GM12878 (cell line): ENCODE measurements around the gene FAM229A.

Experiments used
- HDAC2 ChIP-seq: fragments of 200-600 bp; sonication (generic); IDR thresholded peaks from 2 replicates; pipeline ENCODE4 v1.6.1; 2017
- POLR2AphosphoS5 ChIP-seq: IDR thresholded peaks from 2 replicates; pipeline ENCODE4 v1.6.1; 2011; ENCODE audit warnings: mild to moderate bottlenecking, low read length, inconsistent platforms
- RB1 ChIP-seq: fragments of 450-650 bp; formaldehyde crosslinking; IDR thresholded peaks from 2 replicates; pipeline ENCODE4 v1.6.1; 2017; ENCODE audit warnings: mild to moderate bottlenecking, borderline replicate concordance
- SMC3 ChIP-seq: IDR thresholded peaks from 2 replicates; pipeline ENCODE4 v1.6.1; 2011; ENCODE audit warnings: low read length, improper control_type of control experiment, borderline replicate concordance
- SP1 ChIP-seq: IDR thresholded peaks from one replicate; pipeline ENCODE4 v1.6.1; 2011; ENCODE audit warnings: low read depth, low read length
- YY1 ChIP-seq: IDR thresholded peaks from 2 replicates; pipeline ENCODE4 v1.6.1; 2011; ENCODE audit warnings: low read depth, mild to moderate bottlenecking, low read length

- no peak for TF ChIP-seq HDAC2
- TF ChIP-seq YY1 = no peak
- no peak for TF ChIP-seq SMC3
- no peak for TF ChIP-seq SP1
- TF ChIP-seq RB1 = no peak
- TF ChIP-seq POLR2AphosphoS5 = no peak
Observed at GRCh38 chr1:32321712-32322291, 40.5 kb downstream of the FAM229A start.
